ENCODE data around the gene PRPF40A.

The PRPF40A gene

GRCh38 chr2:152682663-152683062, 34.6 kb downstream of the PRPF40A start:
- DNase-seq (ENCODE audit: low read depth in 1 of 2, low spot score in 1 of 2) = no peak
- no peak for TF ChIP-seq REST (IDR thresholded peaks at IDR 0.05; ENCODE audit: insufficient replicate concordance, low read depth)
- no peak for TF ChIP-seq GABPA (IDR thresholded peaks at IDR 0.05; ENCODE audit: low read depth)
- TF ChIP-seq SPI1 (IDR thresholded peaks at IDR 0.05; ENCODE audit: borderline replicate concordance, low read depth) = no peak
- no peaks in the 10 kb centered on the region for H3K27me3 ChIP-seq (ENCODE audit: insufficient read depth, poor library complexity, severe bottlenecking)
- H3K4me3 ChIP-seq (replicated peaks; ENCODE audit: insufficient read depth, low read length) = no peak overlapping the region
- H3K27ac ChIP-seq (replicated peaks) = no peak overlapping the region

GRCh38 chr2:152678808-152679207, 38.5 kb downstream of the PRPF40A start:
- Histone ChIP-seq H3K4me3 (replicated peaks; ENCODE audit: insufficient read depth, low read length) (no peak overlapping the region), H3K27me3 (ENCODE audit: insufficient read depth, poor library complexity, severe bottlenecking) (no peaks in the 10 kb centered on the region), H3K27ac (replicated peaks) (no peak overlapping the region)
- TF ChIP-seq SPI1 (IDR thresholded peaks at IDR 0.05; ENCODE audit: borderline replicate concordance, low read depth) (no peak), CTCF (IDR thresholded peaks at IDR 0.05; ENCODE audit: insufficient read depth, low read length) (no peak), GABPA (IDR thresholded peaks at IDR 0.05; ENCODE audit: low read depth) (no peak), POLR2AphosphoS5 (IDR thresholded peaks at IDR 0.05; ENCODE audit: low read depth) (no peak), REST (IDR thresholded peaks at IDR 0.05; ENCODE audit: insufficient replicate concordance, low read depth) (no peak)
- no peak for DNase-seq (ENCODE audit: low read depth in 1 of 2, low spot score in 1 of 2)

- DNase-seq (ENCODE audit: low read depth in 1 of 2, low spot score in 1 of 2) = no peak
- H3K27me3 ChIP-seq (ENCODE audit: insufficient read depth, poor library complexity, severe bottlenecking) = no peaks in the 10 kb centered on the region
- no peak overlapping the region for H3K4me3 ChIP-seq (replicated peaks; ENCODE audit: insufficient read depth, low read length)
- no peak overlapping the region for H3K27ac ChIP-seq (replicated peaks)
- TF ChIP-seq CTCF (IDR thresholded peaks at IDR 0.05; ENCODE audit: insufficient read depth, low read length) = no peak
- no peak for TF ChIP-seq POLR2AphosphoS5 (IDR thresholded peaks at IDR 0.05; ENCODE audit: low read depth)
- TF ChIP-seq SPI1 (IDR thresholded peaks at IDR 0.05; ENCODE audit: borderline replicate concordance, low read depth) = no peak
- TF ChIP-seq GABPA (IDR thresholded peaks at IDR 0.05; ENCODE audit: low read depth) = no peak
- no peak for TF ChIP-seq REST (IDR thresholded peaks at IDR 0.05; ENCODE audit: insufficient replicate concordance, low read depth)
These were observed 40.8 kb downstream of the PRPF40A start for GRCh38 chr2:152676461-152676860.

GRCh38 chr2:152674334-152674733, 42.9 kb downstream of the PRPF40A start:
- DNase-seq (ENCODE audit: low read depth in 1 of 2, low spot score in 1 of 2) = no peak
- no peak for TF ChIP-seq POLR2AphosphoS5 (IDR thresholded peaks at IDR 0.05; ENCODE audit: low read depth)
- no peak for TF ChIP-seq GABPA (IDR thresholded peaks at IDR 0.05; ENCODE audit: low read depth)
- TF ChIP-seq CTCF (IDR thresholded peaks at IDR 0.05; ENCODE audit: insufficient read depth, low read length) = no peak
- no peak for TF ChIP-seq REST (IDR thresholded peaks at IDR 0.05; ENCODE audit: insufficient replicate concordance, low read depth)
- TF ChIP-seq SPI1 (IDR thresholded peaks at IDR 0.05; ENCODE audit: borderline replicate concordance, low read depth) = no peak
- no peaks in the 10 kb centered on the region for H3K27me3 ChIP-seq (ENCODE audit: insufficient read depth, poor library complexity, severe bottlenecking)
- H3K4me3 ChIP-seq (replicated peaks; ENCODE audit: insufficient read depth, low read length) = no peak overlapping the region
- H3K27ac ChIP-seq (replicated peaks) = no peak overlapping the region
